ENCODE data around the gene FAM89A. TPM values are rescaled to one million over a fixed set of nuclear protein-coding genes. Genes with fewer than 3 reads are reported as not detected.
"Not testable (repeated sequence)": the region's sequence is repeated elsewhere in the genome, so short reads cannot be mapped to it uniquely, and the experiment has no call there.

Gene FAM89A
- total RNA-seq, 2 experiments from 2014 or later: 5.9 to 9.8 TPM

GRCh38 chr1:231049121-231049979 is 9.3 kb upstream of the FAM89A start:
- peaks cover 2% of the 10 kb centered on the region for H3K36me3 Mint-ChIP-seq
- DNase-seq: no peak
- H3K4me3 Mint-ChIP-seq: no peak overlapping the region
- ATAC-seq: no peak
- peaks cover 31% of the 10 kb centered on the region for H3K27me3 Mint-ChIP-seq
- no peaks in the 10 kb centered on the region for H3K9me3 Mint-ChIP-seq (ENCODE audit: low read depth)
- CTCF ChIA-PET: no interaction called here
- H3K27ac Mint-ChIP-seq: no peak overlapping the region
- H3K4me1 Mint-ChIP-seq: peaks cover 13% of the 10 kb centered on the region

GRCh38 chr1:231048419-231048818 is 8.4 kb upstream of the FAM89A start:
- peaks cover 35% of the 10 kb centered on the region for H3K27me3 Mint-ChIP-seq
- H3K27ac Mint-ChIP-seq; ATAC-seq; H3K36me3 Mint-ChIP-seq; H3K9me3 Mint-ChIP-seq (ENCODE audit: low read depth); DNase-seq; CTCF ChIA-PET; H3K4me3 Mint-ChIP-seq; H3K4me1 Mint-ChIP-seq: not testable (repeated sequence)

DNA sequence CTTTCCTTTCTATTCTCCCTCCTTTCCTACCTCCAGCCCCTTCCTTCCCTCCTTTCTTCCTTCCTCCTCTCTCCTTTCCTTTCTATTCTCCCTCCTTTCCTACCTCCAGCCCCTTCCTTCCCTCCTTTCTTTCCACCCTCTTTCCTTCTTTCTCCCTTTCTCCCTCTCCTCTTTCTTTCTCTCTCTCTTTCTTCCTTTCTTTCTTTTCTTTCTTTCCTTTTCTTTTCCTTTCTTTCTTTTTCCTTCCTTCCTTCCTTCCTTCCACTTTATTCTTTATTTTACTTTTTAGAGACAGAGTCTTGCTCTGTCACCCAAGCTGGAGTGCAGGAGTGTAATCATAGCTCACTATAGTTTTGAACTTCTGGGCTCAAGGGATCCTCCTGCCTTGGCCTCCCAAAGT is 7.5 kb upstream of the FAM89A start:
- DNase-seq; H3K4me1 Mint-ChIP-seq; CTCF ChIA-PET; H3K4me3 Mint-ChIP-seq; H3K9me3 Mint-ChIP-seq (ENCODE audit: low read depth); ATAC-seq; H3K36me3 Mint-ChIP-seq; H3K27ac Mint-ChIP-seq: not testable (repeated sequence)
- H3K27me3 Mint-ChIP-seq: peaks cover 38% of the 10 kb centered on the region

DNA sequence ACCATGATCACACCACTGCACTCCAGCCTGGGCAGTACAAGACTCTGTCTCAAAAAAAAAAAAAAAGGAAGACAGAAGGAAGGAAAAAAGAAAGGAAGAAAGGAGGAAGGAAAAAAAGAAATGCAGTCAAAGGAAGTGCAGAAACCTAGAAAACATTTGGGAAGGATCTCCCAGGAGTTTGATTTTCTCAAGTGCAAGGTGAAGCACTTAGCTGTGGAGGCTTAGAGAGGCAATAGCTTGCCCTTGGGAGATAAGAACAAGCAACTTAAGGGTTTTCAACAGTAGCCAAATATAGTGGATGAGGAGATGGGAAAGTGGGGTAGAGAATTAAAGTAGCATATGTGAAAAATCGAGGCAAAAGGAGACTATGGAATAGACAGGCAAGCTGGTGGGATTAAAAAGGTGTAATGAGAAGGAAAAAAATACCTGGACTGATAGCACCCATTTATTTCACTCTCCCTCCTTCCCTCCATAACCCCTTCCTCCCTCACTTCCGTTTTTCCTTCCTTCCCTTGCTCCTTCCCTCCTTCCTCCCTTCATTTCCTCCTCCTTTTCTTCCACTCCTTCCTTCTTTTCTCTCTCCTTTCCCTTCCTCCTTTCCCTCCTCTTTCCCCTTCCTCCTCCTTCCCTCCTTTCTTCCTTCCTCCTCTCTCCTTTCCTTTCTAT is 6.8 kb upstream of the FAM89A start:
- Mint-ChIP-seq H3K36me3 (no peaks in the 10 kb centered on the region), H3K9me3 (ENCODE audit: low read depth) (no peaks in the 10 kb centered on the region), H3K27me3 (peaks cover 44% of the 10 kb centered on the region), H3K4me3 (no peak overlapping the region), H3K4me1 (no peaks in the 10 kb centered on the region), H3K27ac (no peak overlapping the region)
- DNase-seq: no peak
- CTCF ChIA-PET: no interaction called here
- ATAC-seq: no peak

DNA sequence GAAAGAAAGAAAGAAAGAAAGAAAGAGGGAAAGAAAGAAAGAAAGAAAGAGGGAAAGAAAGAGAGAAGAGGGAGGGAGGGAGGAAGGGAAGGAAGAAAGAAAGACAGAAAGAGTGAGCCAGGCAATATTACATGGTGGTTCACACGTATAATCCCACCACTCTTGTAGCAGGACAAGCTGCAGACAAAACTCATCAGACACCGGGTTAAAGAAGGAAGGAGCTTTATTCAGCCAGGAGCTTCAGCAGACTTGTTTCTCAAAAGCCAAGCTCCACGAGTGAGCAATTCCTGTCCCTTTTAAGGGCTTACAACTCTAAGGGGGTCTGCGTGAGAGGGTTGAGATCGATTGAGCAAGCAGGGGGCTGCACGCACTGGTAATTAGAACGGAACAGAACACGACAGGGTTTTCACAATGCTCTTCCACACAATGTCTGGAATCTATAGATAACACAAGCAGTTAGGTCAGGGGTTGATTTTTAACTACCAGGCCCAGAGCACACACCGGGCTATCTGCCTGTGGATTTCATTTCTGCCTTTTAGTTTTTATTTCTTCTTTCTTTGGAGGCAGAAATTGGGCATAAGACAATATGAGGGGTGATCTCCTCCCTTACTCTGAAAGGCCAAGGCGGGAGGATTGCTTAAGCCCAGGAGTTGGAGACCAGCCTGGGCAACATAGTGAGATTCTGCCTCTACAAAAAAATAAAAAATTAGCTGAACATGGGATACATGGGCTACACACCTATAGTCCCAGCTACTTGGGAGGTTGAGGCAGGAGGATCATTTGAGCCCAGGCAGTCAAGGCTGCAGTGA is 6.1 kb upstream of the FAM89A start:
- DNase-seq; H3K4me1 Mint-ChIP-seq; H3K27ac Mint-ChIP-seq; H3K36me3 Mint-ChIP-seq; CTCF ChIA-PET; H3K9me3 Mint-ChIP-seq (ENCODE audit: low read depth); ATAC-seq; H3K4me3 Mint-ChIP-seq: not testable (repeated sequence)
- peaks cover 51% of the 10 kb centered on the region for H3K27me3 Mint-ChIP-seq

DNA sequence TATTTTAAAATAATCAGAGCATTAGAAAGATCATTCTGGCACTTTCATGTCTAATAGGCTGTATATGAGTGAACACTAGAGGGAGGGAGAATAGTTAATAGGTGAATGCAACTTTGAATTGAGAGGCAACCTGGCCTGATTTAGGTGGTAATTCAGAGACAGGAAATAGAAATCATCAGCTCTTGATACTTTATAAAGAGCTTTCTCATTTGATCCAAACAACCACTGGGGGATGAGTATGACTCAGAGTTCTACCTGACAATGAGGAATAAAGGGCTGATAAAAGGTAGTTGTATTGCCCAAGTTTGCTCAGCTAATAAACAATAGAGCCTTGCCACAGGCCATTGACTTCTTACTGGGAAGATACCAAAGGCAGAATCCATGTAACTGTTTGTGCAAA is 5.2 kb upstream of the FAM89A start:
- Mint-ChIP-seq H3K36me3 (no peaks in the 10 kb centered on the region), H3K4me3 (no peak overlapping the region), H3K27ac (no peak overlapping the region), H3K9me3 (ENCODE audit: low read depth) (no peaks in the 10 kb centered on the region), H3K4me1 (peaks cover 4% of the 10 kb centered on the region), H3K27me3 (peaks cover 52% of the 10 kb centered on the region)
- DNase-seq: no peak
- no peak for ATAC-seq
- CTCF ChIA-PET: no interaction called here

DNA sequence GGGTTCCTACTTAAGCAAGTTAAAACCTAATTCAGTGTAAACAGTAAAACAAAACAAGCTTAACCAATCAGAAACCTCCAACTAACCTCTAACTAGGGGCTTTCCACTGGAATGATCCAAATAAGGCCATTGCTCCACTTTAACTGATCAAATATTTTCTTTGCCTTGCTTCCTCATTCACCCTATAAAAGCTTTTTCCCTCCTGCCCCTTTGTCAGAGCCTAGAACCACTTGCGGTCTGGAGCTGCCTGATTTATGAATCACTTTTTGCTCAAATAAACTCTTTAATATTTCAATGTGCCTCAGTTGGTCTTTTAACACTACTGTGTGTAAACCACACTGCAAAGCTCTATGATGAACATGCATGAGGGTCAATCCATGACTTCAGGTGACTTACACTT is 4.5 kb upstream of the FAM89A start:
- Mint-ChIP-seq H3K36me3 (no peaks in the 10 kb centered on the region), H3K4me3 (no peak overlapping the region), H3K27ac (no peak overlapping the region), H3K4me1 (peaks cover 4% of the 10 kb centered on the region), H3K27me3 (peaks cover 52% of the 10 kb centered on the region), H3K9me3 (ENCODE audit: low read depth) (no peaks in the 10 kb centered on the region)
- no peak for DNase-seq
- no peak for ATAC-seq
- CTCF ChIA-PET: interaction anchor here (1.1 kb wide), 1 partner anchor 9 kb away, joined by 3 read pairs; no protein-coding TSS in a partner anchor

DNA sequence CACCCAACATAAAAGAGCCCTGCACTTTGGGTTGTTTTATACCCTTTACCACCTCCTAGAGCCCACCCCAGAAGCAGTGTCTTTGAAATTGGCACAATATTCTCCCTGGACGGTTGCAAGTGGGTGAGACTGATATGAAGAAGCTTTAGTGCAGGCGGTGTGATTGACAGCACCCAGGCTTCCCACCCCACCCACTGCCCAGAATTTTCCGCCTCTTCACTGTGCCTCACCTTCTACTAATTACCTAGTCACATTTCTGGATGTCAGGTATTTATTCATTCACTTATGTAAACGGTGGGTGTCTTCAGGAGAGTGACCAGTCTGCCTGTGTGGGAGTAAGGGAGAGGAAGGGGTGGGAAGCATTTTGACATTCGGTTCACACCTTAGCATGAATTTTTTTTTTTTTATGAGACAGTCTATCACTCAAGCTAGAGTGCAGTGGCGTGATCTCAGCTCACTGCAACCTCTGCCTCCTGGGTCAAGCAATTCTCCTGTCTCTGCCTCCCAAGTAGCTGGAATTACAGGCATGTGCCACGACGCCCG is 1.7 kb upstream of the FAM89A start:
- Mint-ChIP-seq H3K36me3 (no peaks in the 10 kb centered on the region), H3K4me3 (peak overlapping the region; percentile 53), H3K27ac (no peak overlapping the region), H3K27me3 (peaks cover 41% of the 10 kb centered on the region), H3K9me3 (ENCODE audit: low read depth) (no peaks in the 10 kb centered on the region), H3K4me1 (peaks cover 17% of the 10 kb centered on the region)
- no peak for ATAC-seq
- DNase-seq: no peak
- CTCF ChIA-PET: interaction anchor here (1.2 kb wide), 1 partner anchor 39 kb away, joined by 3 read pairs; no protein-coding TSS in a partner anchor

GRCh38 chr1:231040800-231041718 is 1.0 kb upstream of the FAM89A start:
- Mint-ChIP-seq H3K27ac (peak overlapping the region; percentile 10), H3K9me3 (ENCODE audit: low read depth) (no peaks in the 10 kb centered on the region), H3K27me3 (peaks cover 34% of the 10 kb centered on the region), H3K4me3 (peak overlapping the region; percentile 68), H3K36me3 (no peaks in the 10 kb centered on the region), H3K4me1 (peaks cover 25% of the 10 kb centered on the region)
- CTCF ChIA-PET: interaction anchor here (0.8 to 3.3 kb wide), 5 partner anchors 9 to 62 kb away, joined by 3 to 12 read pairs (median 3); partner anchors contain the start of genes ARV1 and TTC13
- ATAC-seq (no peak), DNase-seq (no peak)

DNA sequence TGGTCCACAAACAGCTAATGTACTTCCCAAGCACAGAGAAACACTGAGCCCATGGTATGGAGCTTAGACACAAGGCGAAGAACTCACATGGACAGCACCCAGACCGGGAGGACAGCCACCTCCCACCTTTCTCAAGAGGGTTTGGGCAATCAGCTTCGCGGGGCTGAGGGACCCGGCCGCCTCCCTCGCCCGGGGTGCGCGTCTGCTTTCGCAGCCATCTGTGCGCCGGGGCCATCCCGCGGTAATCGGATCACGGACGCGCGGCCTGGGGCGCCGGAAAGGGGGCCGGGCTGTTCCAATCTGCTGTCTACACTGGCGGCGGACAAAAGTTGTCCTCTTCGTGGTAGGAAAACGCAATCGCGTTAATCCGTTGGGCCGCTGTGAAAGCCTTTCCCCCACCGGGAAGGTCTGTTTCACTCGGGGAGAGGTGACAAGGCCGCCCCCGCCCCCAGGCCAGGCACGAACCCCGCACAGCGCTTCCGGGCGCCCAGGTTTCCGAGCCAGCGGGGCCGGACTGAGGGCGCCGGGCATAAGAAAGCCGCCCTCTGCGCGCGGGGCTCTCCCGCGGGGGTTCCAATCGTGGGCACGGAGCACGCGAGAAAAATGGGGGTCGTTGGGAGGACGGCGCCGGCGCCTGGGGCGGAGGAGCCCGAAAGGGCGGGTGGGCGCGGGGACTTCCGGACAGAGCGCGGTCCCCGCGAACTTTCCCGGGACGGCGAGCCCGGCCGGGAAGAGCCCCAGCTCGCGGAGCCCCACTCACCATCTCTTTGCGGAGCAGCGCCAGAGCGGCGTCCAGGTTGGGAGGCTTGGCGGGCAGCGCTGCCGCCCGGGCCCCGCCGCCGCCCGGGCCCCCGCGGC is 664 bp downstream of the FAM89A start:
- H3K4me3 Mint-ChIP-seq: peak overlapping the region; percentile 69
- peaks cover 25% of the 10 kb centered on the region for H3K4me1 Mint-ChIP-seq
- CTCF ChIA-PET: interaction anchor here (0.5 to 3.3 kb wide), 4 partner anchors 11 to 167 kb away, joined by 3 to 12 read pairs (median 4); partner anchors contain the start of genes ARV1 and TTC13
- no peaks in the 10 kb centered on the region for H3K9me3 Mint-ChIP-seq (ENCODE audit: low read depth)
- H3K27ac Mint-ChIP-seq: no peak overlapping the region
- H3K36me3 Mint-ChIP-seq: no peaks in the 10 kb centered on the region
- H3K27me3 Mint-ChIP-seq: peaks cover 21% of the 10 kb centered on the region
- peak; percentile 51 for DNase-seq
- peak; percentile 62 for ATAC-seq

DNA sequence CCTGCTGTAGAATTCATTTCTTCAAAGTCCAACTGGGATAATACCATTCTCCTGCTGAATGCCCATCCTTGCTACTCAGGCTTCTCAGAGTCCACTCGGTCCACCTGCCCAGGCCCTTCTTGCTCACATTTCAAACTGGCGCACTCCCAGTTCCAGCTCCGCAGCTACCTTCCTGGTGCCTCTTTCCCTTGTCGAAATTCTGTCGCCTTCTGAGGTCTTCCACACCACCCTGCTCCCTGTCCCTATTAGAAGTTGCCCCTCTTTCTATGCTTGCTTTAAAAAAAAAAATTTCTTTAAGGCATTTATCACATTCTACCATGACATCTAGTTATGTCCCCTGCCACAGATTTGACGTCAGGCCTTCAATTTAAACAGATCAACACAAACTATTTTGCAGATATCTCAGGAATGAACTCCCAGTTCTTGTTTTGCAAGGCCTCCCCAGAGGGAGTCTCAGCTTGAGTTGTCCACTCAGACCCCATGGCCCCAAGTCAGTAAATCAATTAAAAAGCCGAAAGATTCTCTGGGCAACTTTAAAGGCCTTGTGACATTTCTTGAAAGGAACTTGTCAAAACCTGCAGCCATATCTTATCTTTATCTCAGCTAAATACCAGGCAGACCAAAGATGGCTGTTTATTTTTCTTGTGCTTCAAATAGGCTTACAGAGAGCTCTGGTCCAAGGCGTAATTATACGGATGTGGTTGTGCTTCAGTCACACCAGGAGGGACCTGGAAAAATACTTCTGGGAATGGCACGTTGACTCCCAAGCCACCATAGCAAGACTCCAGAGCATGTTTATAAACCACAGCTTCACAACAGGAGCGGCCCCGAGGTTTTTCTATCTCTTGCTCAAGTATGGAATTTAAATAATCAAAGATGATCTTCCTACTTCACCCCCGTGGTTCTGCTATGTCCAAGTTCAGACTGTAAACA is 2.2 kb downstream of the FAM89A start:
- DNase-seq: no peak
- H3K4me3 Mint-ChIP-seq: no peak overlapping the region
- no peak overlapping the region for H3K27ac Mint-ChIP-seq
- no peak for ATAC-seq
- peaks cover 30% of the 10 kb centered on the region for H3K4me1 Mint-ChIP-seq
- CTCF ChIA-PET: interaction anchor here (1.2 to 3.3 kb wide), 3 partner anchors 9 to 59 kb away, joined by 4 to 12 read pairs (median 4); partner anchors contain the start of genes ARV1 and TTC13
- peaks cover 16% of the 10 kb centered on the region for H3K27me3 Mint-ChIP-seq
- H3K36me3 Mint-ChIP-seq: no peaks in the 10 kb centered on the region
- H3K9me3 Mint-ChIP-seq (ENCODE audit: low read depth): no peaks in the 10 kb centered on the region

Measured in activated CD8-positive, alpha-beta memory T cell treated with anti-CD3 and anti-CD28 coated beads, Interleukin-2, amount 10 ng/mL, durations not matched to agents 7 days and 5 days (primary cell).